Gastrocnemius medialis (tissue), 4 donors: ENCODE measurements around the gene IMP3.

Experiments used
- CTCF ChIP-seq, 5 experiments: fragments of 450-650 bp in 3 of 5; fragments of 200-600 bp in 2 of 5; sonication (generic) in 2 of 5; IDR thresholded peaks in 4 of 5; conservative IDR thresholded peaks in 1 of 5; 1 replicate in 4 of 5; 2 replicates in 1 of 5; pipeline ENCODE4 v1.5.1; 2016 to 2019; ENCODE audit warnings: antibody characterized with exemption in 5 of 5, mild to moderate bottlenecking in 3 of 5, moderate library complexity in 3 of 5
- POLR2A ChIP-seq, 2 donors: fragments of 450-650 bp; IDR thresholded peaks; one replicate each; pipeline ENCODE4 v1.6.1; 2017; ENCODE audit warnings: antibody characterized with exemption in 2 of 2, mild to moderate bottlenecking in 2 of 2, moderate library complexity in 2 of 2

- TF ChIP-seq CTCF (IDR thresholded peaks at IDR 0.05 in 4 of 5, conservative IDR thresholded peaks at IDR 0.05 in 1 of 5) (no peak), POLR2A (IDR thresholded peaks at IDR 0.05) (no peak)
These were observed 22.9 kb upstream of the IMP3 start for GRCh38 chr15:75662823-75663519.
